Measurements from ENCODE around the gene ARFGEF2. TPM values are rescaled to one million over a fixed set of nuclear protein-coding genes. Genes with fewer than 3 reads are reported as not detected.

Gene ARFGEF2
- total and polyA plus RNA-seq, 2 donors (not counting 3 experiments of a cell fraction or from before 2014, with no cell fraction given): 12.7 to 32.6 TPM

DNA sequence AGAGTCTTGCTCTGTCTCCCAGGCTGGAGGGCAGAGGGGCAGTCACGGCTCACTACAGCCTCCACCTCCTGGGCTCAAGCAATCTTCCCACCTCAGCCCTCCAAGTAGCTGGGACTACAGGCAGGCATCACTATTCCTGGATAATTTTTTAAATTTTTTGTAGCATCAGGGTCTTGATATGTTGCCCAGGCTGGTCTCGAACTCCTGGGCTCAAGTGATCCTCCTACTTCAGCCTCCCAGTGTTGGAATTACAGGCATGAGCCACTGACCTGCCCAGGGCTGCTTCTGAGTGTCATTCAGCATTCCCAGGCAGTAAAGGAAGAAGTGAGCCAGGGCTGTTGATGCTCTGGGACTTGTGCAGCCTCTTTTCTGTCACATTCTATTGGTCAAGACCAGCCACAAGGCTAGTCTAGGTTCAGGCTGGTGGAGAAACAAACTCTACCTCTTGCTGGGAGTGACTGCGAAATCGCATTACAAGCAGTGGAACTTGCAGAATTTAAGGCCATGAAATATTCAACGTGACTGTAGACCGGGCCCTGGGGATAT lies 2.1 kb upstream of the ARFGEF2 start:
- ChIA-PET POLR2A (no interaction called here), CTCF (no interaction called here)
- intact Hi-C loops (cut with micrococcal nuclease) (no loop called here), dilution Hi-C loops (cut with MboI; ENCODE audit: extremely low pct_ligation_motif_present, low sequenced_read_pairs) (loop anchor here (25.0 kb wide), 1 partner anchor 257 kb away; no protein-coding TSS in a partner anchor)
- Histone ChIP-seq H3K9me1 (replicated peaks; ENCODE audit: control insufficient read depth, extremely low read depth, insufficient read depth, low read length) (no peaks in the 10 kb centered on the region), H3K27ac (ENCODE audit: insufficient read depth, low read depth, low read length) (no peak overlapping the region), H3K4me1 (ENCODE audit: control insufficient read depth, extremely low read depth, insufficient read depth, low read length) (peaks cover 22% of the 10 kb centered on the region), H3K79me2 (ENCODE audit: control insufficient read depth, insufficient read depth, low read length) (peaks cover 25% of the 10 kb centered on the region), H3K4me2 (ENCODE audit: insufficient read depth, low read length) (no peak overlapping the region), H2AFZ (ENCODE audit: low read depth, low read length) (no peak overlapping the region), H3K36me3 (ENCODE audit: control insufficient read depth in 2 of 2, extremely low read depth in 1 of 2, insufficient read depth in 2 of 2, low read length in 2 of 2) (no peaks in the 10 kb centered on the region), H3K9ac (replicated peaks; ENCODE audit: extremely low read depth, insufficient read depth, low read length) (no peak overlapping the region), H3K4me3 (replicated peaks in 1 of 3; ENCODE audit: insufficient read depth in 1 of 3, low read depth in 1 of 3, low read length in 3 of 3) (no peak overlapping the region), H3K27me3 (ENCODE audit: control insufficient read depth in 2 of 2, insufficient read depth in 2 of 2, low read length in 2 of 2) (no peaks in the 10 kb centered on the region), H3K9me3 (replicated peaks; ENCODE audit: control insufficient read depth, insufficient read depth, low read length) (no peaks in the 10 kb centered on the region), H4K20me1 (replicated peaks; ENCODE audit: control insufficient read depth, extremely low read depth, insufficient read depth, low read length) (no peaks in the 10 kb centered on the region)
- DNase-seq (ENCODE audit: low read depth, low spot score) (no peak), FAIRE-seq (no peak)
- TF ChIP-seq, protein P1, sequence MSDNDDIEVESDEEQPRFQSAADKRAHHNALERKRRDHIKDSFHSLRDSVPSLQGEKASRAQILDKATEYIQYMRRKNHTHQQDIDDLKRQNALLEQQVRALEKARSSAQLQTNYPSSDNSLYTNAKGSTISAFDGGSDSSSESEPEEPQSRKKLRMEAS (IDR thresholded peaks at IDR 0.05; ENCODE audit: insufficient read depth, insufficient read length): no peak
- no peak for TF ChIP-seq GATA2 (IDR thresholded peaks at IDR 0.05; ENCODE audit: insufficient read depth, insufficient read length, low read depth, low read length)
- no peak for TF ChIP-seq POLR2A (IDR thresholded peaks at IDR 0.05; ENCODE audit: low read depth, low read length)
- TF ChIP-seq POLR2AphosphoS5 (IDR thresholded peaks at IDR 0.05; ENCODE audit: insufficient read depth, low read depth, low read length): no peak
- no peak for TF ChIP-seq JUN (IDR thresholded peaks at IDR 0.05; ENCODE audit: borderline replicate concordance, insufficient read depth, insufficient read length, low read depth)
- TF ChIP-seq MYC (IDR thresholded peaks at IDR 0.05; ENCODE audit: low read depth, low read length): no peak
- no peak for TF ChIP-seq EZH2 (IDR thresholded peaks at IDR 0.05; ENCODE audit: borderline replicate concordance, low read depth, low read length, severe bottlenecking)
- TF ChIP-seq FOS (IDR thresholded peaks at IDR 0.05; ENCODE audit: borderline replicate concordance, insufficient read depth, low read length): no peak
- TF ChIP-seq, protein P2, sequence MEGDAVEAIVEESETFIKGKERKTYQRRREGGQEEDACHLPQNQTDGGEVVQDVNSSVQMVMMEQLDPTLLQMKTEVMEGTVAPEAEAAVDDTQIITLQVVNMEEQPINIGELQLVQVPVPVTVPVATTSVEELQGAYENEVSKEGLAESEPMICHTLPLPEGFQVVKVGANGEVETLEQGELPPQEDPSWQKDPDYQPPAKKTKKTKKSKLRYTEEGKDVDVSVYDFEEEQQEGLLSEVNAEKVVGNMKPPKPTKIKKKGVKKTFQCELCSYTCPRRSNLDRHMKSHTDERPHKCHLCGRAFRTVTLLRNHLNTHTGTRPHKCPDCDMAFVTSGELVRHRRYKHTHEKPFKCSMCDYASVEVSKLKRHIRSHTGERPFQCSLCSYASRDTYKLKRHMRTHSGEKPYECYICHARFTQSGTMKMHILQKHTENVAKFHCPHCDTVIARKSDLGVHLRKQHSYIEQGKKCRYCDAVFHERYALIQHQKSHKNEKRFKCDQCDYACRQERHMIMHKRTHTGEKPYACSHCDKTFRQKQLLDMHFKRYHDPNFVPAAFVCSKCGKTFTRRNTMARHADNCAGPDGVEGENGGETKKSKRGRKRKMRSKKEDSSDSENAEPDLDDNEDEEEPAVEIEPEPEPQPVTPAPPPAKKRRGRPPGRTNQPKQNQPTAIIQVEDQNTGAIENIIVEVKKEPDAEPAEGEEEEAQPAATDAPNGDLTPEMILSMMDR (IDR thresholded peaks at IDR 0.05; ENCODE audit: extremely low read depth in 1 of 2, insufficient read depth in 1 of 2, low read depth in 1 of 2, low read length in 2 of 2): no peak
- no TSS peak for BruUV-seq (replicated peaks)
